CD4-positive, alpha-beta T cell treated with Interleukin-2 at 100 ng/mL for 4 hours (primary cell): ENCODE measurements around the gene KIAA0408.
"Not testable (repeated sequence)": the region's sequence is repeated elsewhere in the genome, so short reads cannot be mapped to it uniquely, and the experiment has no call there.

Experiments
- DNase-seq: peaks from one replicate; pipeline ENCODE4 v3.0.0-alpha.2; 2020; ENCODE audit warnings: low spot score

The KIAA0408 gene

DNA sequence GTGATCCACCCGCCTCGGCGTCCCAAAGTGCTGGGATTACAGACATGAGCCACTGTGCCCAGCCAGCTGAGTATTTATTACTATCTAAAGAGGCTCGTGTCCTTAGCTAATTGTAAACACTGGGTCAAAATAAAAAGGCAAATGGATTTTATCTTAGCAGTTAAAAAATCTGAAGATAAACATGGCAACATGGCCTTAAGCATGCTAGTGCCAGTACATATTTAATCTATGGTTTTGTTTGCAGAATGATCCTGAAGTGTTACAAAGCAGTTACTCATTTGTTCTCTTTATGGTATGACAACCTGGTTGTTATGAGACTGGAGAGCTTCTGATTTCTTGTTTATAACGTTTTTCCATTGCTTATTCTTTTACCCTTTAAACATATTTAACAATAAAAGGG is 3.9 kb upstream of the KIAA0408 start:
- DNase-seq = no peak

DNA sequence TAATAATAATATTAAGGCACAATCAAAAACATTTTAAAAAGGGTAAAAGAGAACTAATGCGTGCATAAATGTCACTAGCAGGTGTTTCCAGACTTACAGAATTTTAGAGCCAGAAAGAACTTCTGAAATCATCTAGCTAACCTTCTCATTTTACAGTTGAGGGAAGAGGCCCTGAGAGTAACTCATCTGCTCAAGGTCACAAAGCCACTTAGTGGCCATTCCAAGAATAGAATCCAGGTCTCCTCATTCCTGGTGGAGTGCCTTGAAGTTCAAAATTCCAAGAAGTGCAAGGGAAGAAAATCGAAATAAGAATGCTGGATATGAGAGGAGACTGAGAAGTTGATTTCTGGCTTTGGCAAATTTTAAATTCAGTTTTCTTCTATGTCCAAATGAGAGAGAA is 3.2 kb upstream of the KIAA0408 start:
- DNase-seq = no peak

DNA sequence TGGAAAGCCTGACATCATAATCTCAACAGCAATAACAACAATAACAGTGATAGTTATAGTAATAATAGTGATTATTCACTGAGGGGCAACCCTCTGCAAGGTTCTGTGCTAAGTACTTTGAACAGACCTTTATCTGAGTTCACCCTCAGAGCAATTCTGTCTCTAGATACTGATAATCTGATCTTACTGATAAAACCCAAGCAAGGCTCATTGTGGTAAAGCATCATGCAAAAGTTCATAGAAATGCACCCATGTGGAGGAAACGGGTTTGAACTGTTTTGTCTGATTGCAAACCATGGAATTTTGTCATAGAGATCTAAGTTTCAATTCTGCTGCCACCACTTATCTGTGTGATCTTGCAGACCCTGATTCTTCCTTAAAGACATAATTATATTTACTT is 1.3 kb upstream of the KIAA0408 start:
- DNase-seq = no peak

DNA sequence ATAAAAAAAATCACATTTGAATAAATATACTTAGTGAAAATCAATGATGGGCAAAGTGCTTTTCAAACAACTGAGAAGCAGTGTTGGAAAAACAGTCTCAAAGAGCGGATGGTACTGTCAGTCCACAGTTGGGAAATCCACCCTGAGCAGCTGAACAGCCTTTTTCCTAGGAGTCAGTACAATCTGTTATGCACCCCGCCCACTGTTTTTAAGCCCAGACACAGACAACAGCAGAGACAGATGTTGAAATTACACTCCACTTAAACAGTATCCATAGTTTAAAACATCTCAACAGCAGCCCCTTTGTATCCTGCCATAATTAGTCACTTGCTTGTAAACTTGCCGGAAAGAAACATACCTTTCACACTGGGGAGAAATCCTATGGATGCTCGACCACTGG is 372 bp downstream of the KIAA0408 start:
- DNase-seq = no peak

DNA sequence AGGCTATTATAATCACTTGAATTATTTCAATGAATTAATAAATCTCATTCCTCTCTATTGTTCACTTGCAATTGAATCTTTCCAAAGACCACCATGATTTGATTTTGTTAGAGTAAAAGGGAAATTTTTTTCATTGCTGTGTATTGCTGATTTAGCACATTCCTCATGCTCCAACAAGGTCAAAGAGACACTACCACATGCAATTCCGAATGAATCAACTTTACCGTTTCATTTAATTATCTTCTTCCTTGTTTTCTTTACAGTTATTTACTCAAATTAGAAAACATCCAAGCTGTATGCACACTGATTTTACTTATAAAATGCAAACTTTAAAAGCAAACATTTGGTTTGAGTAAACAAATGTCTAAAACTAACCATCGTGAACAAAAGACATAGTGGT is 967 bp downstream of the KIAA0408 start:
- no peak for DNase-seq

DNA sequence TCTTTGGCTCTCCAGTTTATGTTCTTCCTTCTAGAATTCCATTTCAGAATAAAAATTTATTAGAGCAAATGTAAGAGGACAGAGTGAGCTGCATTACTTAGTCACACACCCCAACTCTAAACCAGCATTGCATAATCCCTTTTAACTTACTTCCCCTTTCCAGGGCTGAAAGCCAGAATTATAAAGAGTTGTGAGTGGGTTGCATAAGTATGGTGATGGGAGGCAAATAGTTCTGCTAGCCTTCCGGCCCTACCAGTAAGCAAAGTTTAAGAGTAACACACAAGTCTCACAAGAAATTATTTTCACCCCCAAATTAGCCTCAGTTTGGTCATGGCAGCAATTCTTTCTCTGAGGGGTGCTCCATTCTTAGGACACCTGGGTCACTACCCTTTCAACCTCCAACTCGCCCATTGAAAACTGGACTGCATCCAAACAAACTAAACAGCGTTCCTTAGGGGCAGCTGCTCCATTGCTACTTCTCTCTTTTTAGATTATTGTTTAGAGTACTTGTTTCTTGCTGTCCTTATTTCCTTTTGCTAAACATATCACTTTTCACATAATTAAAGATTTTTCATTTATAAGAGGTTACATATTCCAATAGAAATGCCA is 1.6 kb downstream of the KIAA0408 start:
- peak; percentile 8 for DNase-seq

DNA sequence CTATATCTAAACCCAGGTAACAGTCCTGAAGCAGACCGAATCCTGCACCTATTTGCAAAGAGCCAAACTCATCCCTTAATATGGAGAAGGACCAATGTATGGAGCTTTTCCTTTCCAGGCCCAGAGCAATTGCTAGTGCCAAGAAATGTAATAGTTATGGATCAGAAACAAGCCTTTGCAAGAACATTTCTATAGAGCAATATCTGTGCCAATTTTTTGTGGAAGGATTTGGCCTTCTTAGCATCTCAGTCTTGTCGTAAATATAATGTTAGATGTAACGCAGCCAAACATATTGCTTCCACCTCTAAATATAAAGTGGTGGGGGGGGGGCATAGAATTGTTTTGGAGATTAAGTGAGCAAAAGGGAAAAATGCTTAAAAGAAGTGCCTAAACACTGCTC is 2.7 kb downstream of the KIAA0408 start:
- DNase-seq = no peak

DNA sequence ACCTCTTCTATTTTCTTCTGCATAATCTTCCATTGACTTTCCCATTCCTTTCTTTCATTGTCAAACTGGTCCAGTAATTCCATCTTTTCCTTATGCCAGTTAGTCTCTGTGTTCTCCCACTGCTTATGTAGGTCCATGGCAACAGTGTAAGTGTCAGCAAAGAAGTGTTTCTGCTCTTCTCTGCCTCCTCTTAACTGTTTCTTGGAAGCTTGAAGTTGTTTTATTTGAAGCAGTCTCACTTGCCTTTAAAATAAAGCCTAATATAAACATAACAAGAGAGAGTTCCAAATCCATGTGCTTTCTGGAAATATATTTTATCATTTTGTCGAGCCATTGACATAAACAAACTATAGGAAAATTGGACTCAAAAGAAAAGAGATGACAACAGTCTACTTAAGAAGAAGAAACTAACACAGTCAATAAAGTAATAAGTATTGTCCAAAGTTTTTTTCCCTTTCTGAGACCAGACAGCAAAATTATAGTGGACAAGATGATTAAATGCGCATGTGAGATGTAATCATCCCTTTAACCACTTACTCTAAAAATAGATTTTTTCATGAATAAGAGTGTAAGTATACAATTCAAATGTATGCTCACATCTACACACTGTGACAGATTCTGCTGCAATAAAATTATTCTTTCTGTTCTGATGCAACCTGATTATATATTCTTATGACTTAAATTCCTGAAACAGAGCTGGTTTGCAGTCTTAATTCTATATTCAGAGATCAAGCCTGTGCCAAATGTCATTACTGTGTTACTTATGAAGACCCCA is 5.2 kb downstream of the KIAA0408 start:
- no peak for DNase-seq

DNA sequence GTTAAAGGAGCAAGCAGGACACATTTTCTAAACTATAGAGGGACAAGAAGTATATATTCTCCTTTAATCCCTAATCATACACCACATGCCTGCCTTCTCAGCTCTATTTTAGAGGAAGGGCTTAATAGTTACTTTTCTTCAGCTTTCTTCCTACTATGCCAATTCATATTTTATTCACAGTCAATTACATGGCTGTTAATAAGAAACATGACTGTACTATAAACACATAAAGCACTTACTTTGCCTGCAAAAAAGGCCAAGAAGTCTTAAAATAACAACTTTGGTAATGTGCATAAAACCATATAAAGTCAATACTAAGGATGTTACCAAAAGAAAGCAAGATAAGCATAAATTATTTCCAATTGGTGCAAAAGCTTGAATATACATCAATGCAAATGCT is 6.4 kb downstream of the KIAA0408 start:
- DNase-seq = no peak

DNA sequence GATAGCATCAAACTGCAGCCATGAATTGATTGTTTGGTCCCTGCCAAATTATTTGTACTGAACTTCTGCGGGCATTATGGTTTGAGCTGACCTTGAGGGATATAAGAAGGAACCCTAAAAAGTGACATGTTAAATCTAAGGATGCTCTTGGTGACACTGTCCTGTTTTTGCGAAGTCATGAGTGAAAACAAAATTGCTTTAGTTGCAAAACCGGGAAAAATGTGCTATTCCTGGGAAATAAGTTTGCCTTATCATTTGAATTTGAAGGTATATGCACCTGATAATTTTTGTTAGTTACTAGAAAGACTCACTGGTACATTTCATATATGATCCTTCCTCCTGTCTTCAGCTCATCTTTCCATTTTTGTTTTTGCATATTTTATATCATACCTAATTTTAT is 7.8 kb downstream of the KIAA0408 start:
- DNase-seq = no peak

DNA sequence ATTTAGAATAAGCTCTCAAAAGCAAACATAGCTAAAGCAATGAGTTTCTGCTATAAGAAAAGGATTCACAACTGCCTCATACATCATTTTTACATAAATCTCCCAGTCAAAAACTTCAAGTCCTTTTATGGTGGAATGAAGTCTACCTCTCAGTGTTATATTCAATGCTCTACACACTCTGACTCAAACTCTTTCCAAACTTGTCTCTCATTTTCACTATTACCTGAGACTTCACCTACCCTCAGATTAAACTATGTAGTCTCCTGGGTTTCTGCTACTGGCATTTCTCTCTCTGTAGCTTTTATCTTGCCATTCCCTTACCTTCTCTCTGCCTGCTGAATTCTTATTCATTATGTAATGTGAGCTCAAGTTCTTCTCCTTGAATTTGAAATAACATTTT is 11.4 kb downstream of the KIAA0408 start:
- no peak for DNase-seq

DNA sequence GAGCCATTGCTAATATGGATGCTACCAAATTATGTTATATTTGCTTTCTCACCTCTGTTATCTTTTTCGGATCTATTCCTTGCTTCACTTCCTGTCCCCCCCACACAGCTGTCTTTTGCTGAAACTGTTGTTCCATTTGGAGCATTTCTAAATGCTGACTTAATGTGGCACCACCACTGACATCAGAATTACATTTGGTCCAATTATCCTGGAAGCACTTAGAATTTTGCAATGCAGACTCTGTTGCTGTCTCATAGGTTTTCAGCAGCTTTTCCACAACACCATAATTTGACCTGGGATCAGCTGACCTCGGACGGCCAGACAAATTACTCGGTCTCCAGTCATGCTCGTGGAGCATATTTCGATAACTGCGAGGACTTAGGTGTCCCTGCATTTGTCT is 12.8 kb downstream of the KIAA0408 start:
- DNase-seq = no peak

DNA sequence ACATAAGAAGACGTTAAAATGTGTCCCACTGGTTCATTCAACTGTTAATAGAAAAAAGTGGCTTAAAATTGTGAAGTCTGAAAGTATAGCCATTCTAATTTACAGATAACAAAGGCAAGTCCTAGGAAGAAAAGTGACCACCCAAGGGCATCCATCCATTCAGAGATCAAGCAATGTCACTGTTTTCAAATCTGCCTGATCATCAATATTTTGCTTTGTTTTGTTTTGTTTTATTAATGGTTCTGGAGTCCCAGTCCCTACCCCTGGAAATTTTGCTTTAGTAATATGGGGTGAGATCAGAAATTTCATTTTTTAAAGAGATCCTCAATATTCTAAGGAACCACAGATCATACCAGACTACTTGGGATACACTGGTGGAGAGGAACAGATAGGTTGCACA is 17.3 kb downstream of the KIAA0408 start:
- no peak for DNase-seq

DNA sequence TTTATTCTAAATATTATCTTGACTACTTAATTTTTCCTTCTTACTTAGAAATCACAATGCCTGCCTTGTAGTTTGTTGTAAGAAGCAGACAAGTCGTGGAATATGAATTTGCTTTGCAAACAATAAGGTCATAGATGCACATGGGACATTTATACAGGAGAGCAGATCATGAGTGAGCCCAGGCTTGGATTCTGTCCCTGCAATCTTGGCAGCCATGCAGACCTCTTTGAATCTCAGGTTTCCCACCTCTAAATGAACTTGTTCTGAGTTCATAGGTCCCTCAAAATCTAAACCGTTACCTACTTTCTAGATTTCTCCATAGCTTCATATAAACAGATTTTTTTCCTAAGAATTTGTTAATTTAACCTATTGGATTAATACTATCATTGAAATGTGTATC is 19.5 kb downstream of the KIAA0408 start:
- no peak for DNase-seq

DNA sequence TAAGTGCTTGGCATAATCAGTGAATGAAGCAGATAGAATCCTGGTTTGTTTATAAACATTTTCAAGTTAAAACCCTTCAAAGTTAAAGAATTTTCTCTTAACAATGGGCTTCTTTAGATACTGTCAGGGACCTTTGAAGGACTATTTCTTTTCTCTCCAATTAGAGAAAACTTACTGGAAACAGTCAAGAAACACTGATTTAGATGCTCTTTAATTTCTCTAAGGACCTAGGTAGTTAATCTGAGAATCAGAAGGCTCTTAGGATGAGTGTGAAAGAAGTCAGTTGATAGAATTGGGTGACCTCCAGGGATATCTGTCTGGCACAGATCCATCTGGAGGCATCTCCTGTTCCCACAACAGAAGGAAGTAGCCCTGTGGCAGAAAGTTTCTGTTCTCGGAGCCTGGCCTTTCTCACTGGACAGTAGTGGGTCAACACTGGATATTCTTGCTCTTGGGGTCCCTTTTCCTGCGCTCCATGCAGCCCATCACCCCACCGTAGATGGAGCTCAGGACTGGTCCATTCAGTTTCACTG is 22.5 kb downstream of the KIAA0408 start:
- DNase-seq = no peak

DNA sequence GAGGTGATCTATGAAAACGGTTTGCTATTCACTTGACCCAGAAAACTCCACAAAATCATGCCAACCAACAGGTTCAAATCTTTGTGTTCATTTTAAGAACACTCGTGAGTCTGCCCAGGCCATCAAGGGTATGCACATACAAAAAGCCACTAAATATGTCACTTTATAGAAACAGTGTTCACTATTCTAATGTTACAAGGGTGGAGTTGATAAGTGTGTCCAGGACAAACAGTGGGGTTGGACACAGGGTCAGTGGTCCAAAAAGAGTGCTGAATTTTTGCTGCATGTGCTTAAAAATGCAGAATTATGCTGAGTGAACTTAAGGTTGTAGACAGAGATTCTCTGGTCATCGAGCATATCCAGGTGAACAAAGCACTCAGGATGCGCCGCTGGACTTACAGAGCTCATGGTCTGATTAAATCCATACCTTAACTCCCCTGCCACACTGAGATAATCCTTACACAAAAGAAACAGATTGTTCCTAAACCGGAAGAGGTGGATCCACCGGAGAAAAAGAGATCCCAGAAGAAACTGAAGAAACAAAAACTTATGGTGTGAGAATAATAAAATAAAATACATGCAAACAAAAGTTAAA is 23.5 kb downstream of the KIAA0408 start:
- DNase-seq = no peak

DNA sequence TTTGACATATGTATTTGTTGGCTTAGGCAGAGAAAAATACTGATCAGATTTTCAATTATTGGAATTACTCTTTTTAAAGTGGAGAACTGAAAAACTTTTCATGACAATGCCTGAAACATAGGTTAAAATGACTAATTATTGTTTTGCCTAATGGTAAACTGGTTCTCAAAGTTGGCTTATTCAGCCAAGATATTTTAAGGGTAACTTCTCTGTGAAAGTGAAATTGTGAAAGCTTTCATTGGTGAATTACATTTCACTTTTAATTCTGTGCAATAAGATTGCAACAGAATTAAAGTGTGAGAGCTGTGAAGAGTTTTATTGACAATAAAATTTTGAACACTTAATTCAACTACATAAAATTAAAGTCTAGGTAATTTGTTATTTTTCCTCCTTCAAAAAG is 24.5 kb downstream of the KIAA0408 start:
- no peak for DNase-seq

DNA sequence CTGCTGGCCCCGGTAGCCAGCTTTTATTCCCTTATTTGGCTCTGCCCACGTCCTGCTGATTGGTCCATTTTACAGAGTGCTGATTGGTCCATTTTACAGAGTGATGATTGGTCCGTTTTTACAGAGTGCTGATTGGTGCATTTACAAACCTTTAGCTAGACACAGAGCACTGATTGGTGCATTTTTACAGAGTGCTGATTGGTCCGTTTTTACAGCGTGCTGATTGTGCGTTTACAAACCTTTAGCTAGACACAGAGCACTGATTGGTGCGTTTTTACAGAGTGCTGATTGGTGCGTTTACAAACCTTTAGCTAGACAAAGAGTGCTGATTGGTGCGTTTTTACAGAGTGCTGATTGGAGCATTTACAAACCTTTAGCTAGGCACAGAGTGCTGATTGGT is 30.6 kb downstream of the KIAA0408 start:
- not testable (repeated sequence) for DNase-seq

DNA sequence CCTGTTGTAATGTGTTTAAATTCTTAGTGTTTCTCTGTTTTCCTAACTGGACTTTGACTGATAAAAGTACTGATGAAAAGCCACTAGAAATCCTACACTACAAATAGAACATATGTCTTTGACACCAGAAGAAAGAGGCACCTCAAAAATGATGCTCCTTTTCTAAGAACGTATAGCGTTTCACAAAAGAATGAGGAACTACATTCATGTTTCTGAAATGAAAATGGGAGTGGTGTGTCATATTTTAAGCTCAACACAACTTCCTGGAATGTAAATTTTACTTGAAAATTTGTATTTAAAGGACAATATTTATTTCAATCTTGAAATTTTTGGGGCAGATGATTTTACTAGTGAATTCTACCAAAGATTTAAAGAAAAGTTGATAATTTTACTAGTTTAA is 35.3 kb downstream of the KIAA0408 start:
- DNase-seq = no peak

DNA sequence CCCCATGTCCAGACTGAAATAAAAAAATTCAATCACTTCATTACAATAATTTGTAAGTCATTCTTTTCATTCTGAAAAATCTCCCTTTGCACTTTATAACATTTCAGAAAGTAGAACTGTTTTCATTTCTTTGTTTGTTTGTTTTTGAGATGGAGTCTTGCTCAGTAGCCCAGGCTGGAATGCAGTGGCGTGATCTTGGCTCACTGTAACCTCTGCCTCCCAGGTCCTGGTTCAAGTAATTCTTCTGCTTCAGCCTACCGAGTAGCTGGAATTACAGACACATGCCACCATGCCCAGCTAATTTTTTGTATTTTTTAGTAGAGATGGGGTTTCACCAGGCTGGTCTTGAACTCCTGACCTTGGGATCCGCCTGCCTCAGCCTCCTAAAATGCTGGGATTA is 38.0 kb downstream of the KIAA0408 start:
- DNase-seq = not testable (repeated sequence)

DNA sequence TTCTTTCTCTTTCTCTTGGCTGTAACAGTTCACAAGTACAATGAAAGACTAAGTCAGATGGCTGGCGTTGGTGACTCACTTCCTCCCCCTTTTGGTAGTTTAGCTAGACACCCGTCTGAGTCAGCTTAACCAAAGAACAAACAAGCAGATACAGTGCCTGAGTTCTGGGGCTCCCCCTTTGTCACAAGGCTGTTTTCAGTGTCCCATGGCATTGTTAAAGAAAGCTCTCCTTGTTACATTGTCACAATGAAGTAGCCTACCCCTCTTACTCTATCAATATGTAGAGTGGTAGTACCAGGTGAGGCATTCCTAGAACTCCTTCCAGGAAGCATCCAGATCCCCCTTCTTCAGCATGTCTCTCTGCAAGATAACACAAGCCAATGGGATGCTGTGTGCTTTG is 38.6 kb downstream of the KIAA0408 start:
- DNase-seq = peak; percentile 86

DNA sequence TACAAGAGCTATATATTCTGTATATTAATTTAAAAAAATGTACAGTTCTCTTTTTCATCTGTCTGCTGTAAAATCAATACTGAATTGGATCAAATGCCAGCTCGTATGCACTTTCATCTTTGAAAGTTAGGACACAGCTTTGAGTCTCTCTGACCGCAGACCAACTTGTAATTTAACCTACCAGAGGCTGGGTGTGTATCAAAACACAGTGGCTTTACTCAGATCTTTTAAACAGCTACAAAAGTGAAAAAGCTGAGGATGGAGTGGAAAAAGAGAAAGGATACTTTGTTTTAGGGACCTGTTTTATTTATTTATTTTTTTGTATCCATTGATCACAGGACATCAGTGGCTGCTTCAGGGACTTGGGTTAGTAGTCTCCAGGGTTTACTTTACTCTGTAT is 44.1 kb downstream of the KIAA0408 start:
- no peak for DNase-seq

DNA sequence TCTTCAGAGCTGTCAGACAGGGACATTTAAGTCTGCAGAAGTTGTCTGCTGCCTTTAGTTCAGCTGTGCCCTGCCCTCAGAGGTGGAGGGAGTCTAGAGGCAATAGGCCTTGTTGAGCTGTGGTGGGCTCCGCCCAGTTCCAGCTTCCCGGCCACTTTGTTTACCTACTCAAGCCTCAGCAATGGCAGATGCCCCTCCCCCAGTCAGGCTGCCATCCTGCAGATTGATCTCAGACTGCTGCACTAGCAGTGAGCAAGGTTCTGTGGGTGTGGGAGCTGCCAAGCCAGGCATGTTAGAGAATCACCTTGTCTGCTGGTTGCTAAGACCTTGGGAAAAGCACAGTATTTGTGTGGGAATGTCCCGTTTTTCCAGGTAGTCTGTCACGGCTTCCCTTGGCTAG is 46.1 kb downstream of the KIAA0408 start:
- not testable (repeated sequence) for DNase-seq
